ENCODE data around the gene PPP1R13L. TPM values are rescaled to one million over a fixed set of nuclear protein-coding genes. Genes with fewer than 3 reads are reported as not detected.

The PPP1R13L gene
- total and polyA plus RNA-seq, 2 of the 8 experiments (the other 6 are each of a cell fraction or from before 2014, with no cell fraction given), result 9.1 to 15.3 TPM

DNA sequence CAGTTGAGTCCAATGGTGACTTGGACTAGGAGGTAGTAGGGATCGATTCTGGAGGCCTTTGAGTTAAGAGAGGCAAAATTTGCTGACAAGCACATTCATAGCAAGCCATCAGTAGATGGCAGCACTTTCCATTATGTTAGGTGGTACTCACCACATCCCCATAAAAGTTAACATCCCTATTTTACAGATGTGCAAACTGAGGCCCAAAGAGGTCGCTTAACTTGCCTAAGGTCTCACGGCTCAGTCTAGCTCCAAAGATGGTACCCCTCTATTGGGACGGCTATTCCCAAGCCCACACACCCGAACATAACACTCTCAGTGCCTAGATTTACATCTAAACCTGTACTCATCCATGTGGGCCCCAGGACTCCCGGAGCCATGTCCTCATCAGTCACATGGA, 41.4 kb upstream of the PPP1R13L start (continued):
- TF ChIP-seq, protein P1, sequence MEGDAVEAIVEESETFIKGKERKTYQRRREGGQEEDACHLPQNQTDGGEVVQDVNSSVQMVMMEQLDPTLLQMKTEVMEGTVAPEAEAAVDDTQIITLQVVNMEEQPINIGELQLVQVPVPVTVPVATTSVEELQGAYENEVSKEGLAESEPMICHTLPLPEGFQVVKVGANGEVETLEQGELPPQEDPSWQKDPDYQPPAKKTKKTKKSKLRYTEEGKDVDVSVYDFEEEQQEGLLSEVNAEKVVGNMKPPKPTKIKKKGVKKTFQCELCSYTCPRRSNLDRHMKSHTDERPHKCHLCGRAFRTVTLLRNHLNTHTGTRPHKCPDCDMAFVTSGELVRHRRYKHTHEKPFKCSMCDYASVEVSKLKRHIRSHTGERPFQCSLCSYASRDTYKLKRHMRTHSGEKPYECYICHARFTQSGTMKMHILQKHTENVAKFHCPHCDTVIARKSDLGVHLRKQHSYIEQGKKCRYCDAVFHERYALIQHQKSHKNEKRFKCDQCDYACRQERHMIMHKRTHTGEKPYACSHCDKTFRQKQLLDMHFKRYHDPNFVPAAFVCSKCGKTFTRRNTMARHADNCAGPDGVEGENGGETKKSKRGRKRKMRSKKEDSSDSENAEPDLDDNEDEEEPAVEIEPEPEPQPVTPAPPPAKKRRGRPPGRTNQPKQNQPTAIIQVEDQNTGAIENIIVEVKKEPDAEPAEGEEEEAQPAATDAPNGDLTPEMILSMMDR (IDR thresholded peaks at IDR 0.05; ENCODE audit: control extremely low read depth in 1 of 3, insufficient read depth in 1 of 3, low read depth in 1 of 3, low read length in 3 of 3), result peak in 2 of 3 experiments; percentile 30 to 64; a peak in 2 of 4 replicates
